ENCODE measurements around the gene RNF38.
"Not testable (repeated sequence)": the region's sequence is repeated elsewhere in the genome, so short reads cannot be mapped to it uniquely, and the experiment has no call there.

Gene RNF38

DNA sequence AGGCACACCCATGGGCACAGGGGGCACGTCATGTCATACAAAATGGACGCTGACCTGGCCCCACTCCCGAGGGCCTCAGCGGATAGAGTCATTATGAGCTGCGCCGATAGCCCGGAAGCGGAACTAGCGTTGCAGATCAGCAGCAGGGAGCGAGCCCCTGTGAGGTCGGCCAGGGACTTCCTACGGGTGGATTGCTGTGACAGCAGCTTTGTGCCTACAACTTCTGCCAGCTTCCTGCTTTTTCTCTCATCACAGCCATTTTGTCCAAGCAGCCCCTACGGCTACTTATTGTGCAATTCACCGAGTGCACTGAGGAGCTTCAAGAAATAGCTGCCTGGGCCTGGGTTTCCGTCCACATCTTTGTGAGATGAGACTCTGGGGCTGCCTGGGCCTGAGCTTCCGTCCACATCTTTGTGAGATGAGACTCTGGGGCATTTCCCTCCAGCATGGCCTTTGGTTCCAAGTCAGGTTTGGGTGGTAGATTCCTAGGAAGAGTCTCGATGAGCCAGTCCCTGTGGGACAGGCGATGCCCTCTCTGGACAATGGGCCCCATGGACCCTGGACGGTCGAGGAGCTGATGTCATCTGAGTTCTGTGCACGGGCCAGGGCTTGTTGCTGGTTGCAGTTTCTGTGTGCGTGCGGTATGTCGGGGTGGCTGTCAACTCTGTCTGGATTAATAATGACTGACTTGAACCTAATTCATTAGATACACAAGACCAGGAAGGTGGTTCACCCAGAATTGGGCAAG, 74.8 kb downstream of the RNF38 start:
- no peak for DNase-seq

GRCh38 chr9:36323926-36324325, 76.1 kb downstream of the RNF38 start:
- DNase-seq: no peak

DNA sequence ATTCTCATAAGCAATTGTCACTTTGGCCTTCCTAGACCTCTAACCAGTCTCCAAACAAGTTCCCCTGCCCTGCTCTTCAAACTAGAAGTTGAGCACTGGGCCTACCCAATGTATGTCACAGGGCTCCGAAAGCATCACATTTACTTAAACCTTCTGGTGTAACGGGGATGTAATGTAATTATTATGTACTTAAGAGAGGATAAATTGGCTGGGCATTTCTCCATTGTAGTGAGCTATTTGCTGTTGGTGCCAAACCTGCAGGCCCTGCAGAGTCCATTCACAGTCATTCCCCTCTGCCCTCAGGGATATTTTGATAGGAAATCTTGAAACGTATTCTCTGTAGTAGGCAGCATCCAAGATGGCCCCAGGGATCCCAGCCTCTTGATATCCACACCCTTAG, 77.6 kb downstream of the RNF38 start:
- no peak for DNase-seq

- not testable (repeated sequence) for DNase-seq
These were observed 78.2 kb downstream of the RNF38 start for GRCh38 chr9:36321903-36322302.

DNA sequence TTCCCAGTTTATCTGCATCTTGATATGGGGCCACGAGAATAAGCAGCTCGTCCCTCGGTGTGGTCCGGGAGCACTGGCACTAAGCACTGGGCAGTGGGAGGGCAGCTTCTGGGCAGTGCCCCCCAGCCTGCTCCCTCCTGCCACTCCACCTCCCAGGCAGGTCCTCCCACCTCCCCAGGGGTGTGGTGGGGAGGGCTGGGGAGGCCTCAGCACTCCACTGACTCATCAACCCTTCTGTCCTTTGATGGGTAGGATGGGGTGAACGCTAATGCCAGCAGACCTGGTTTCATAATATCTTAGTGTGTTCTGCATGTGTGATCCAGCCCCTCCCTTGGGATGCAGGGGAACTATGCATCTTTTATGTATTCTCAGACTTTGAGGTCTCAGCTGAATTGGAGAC, 79.6 kb downstream of the RNF38 start:
- no peak for DNase-seq

- DNase-seq: no peak
These were observed 80.3 kb downstream of the RNF38 start for GRCh38 chr9:36319806-36320205.

GRCh38 chr9:36319183-36319582, 80.9 kb downstream of the RNF38 start:
- no peak for DNase-seq

DNA sequence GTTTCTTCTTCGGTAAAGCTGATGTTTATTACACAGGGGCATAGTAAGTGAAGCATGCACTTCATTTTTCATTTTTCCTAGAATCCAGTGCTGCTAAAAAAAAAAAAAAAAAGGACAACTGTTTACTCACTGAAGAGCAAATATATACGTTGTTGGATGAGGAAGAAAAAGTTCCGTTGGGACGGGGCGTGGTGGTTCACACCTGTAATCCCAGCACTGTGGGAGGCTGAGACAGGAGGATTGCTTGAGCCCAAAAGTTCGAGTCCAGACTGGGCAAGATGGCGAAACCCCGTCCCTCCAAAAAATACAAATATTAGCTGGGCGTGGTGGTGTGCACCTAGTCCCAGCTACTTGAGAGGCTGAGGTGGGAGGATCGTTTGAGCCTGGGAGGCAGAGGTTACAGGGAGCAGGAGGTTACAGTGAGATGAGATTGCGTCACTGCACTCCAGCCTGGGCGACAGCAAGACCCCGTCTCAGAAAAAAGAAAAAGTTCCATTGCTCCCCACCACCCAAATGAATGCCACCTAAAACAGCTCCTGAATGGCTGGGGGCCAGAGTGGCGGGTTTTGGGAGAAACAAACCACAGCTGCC, 81.8 kb downstream of the RNF38 start:
- DNase-seq: no peak

- no peak for DNase-seq
These were observed 82.3 kb downstream of the RNF38 start for GRCh38 chr9:36317766-36318165.

- DNase-seq: no peak
These were observed 83.3 kb downstream of the RNF38 start for GRCh38 chr9:36316611-36317317.

GRCh38 chr9:36316049-36316448, 84.0 kb downstream of the RNF38 start:
- DNase-seq: no peak

DNA sequence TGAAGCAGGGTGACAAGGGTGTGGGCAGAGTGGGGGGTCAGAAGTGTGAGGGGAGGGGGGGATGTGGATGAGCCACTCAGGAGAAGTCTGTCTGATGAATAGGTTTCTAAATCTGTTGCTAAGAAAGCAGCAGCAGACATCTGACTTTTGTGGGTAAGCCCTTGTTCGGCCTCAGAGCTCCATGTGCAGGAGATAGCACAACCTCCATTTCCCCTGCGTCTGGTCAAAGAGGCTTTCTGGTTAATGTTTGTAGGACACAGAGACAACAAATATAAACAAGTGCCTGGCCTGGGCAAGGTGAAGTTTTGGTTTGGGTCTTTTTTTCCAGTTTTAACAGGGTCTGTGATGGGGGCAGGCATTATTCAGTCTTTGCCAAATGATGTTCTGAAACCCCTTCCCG, 84.8 kb downstream of the RNF38 start:
- DNase-seq: no peak

DNA sequence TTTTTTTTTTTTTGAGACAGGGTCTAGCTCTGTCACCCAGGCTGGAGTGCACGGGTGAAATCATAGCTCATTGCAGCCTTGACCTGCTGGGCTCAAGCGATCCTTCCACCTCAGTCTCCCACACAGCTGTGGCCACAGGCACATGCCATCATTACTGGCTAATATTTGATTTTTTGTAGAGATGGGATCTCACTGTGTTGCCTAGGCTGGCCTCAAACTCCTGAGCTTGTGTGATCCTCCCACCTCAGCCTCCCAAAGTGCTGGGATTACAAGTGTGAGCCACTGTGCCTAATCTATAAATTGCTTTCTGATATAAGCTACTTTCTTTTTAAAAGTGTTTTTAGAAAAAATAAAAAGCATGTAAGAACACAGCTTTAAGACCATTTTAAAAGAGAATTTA, 85.3 kb downstream of the RNF38 start:
- no peak for DNase-seq

- DNase-seq: no peak
These were observed 93.4 kb downstream of the RNF38 start for GRCh38 chr9:36306471-36307306.

DNA sequence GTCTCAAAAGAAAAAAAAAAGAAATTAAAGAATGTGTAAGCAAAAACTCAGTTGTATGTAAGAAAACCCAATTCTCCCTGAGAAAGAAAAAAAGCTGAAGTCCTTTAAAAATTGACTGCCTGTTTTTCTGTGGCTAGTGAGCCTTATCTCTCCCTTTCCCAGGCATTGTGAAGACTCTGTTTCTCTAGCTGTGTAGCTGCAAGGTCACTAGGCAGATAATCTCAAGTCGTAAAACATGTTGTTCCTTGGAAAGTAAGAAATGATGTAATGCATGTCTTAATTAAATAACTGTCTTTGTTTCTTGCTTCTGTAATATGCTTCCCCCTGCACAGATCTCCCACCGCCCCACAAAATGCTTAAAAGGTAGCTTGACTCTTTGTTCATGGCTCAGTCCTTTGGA, 95.7 kb downstream of the RNF38 start:
- not testable (repeated sequence) for DNase-seq

GRCh38 chr9:36301227-36301626, 98.8 kb downstream of the RNF38 start:
- DNase-seq: no peak

DNA sequence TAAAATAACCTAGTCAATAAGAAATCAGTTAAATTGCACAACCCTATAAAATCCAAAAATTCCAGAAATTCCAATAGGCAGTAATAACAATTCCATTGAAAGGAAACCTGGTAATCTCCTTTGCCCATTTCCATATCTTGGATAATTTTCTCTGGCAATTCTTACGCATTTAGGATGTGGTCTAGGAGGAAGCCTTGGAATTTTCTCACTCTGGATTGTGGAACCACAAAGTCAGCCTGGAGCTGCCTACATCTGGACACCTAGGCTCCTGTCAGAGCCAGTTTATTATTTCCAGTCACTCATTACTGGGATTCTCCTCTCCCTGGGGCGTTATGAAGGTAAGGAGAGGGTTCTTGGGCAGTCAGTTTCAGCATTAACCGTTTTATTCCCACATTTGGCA, 101.5 kb downstream of the RNF38 start:
- DNase-seq: no peak

GRCh38 chr9:36297798-36298197, 102.3 kb downstream of the RNF38 start:
- DNase-seq: no peak

DNA sequence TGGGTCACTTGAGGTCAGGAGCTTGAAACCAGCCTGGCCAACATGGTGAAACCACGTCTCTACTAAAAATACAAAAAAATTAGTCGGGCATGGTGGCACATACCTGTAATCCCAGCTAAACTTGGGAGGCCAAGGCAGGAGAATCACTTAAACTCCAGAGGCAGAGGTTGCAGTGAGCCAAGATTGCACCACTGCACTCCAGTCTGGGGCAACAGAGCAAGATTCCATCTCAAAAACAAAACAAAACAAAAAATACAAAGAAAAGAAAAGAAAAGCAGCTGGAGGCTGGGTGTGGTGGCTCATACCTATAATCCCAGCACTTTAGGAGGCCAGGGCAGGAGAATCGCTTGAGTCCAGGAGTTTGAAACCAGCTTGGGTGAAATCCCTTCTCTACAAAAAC, 105.1 kb downstream of the RNF38 start:
- DNase-seq: not testable (repeated sequence)

DNA sequence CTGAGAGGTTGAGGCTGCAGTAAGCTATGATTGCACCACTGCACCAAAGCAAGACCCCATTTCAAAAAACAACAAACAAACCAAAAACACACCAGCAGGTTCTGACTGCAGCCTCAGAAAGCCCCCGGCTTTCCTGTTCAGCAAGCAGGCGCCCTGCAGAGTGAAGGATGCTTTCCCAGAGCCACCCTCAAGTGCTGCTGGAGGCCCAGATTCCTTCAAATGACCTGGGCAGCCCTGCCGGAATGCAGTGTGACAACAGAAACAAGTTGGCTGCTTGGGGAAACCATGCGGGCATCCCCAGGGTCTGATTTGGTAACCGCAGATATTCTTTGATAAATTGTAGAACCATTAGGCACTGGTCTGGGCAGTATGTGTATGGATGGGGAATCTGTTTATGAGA, 106.2 kb downstream of the RNF38 start:
- no peak for DNase-seq

GRCh38 chr9:36293171-36293570, 106.9 kb downstream of the RNF38 start:
- DNase-seq: no peak

GRCh38 chr9:36292641-36293040, 107.4 kb downstream of the RNF38 start:
- DNase-seq: no peak

GRCh38 chr9:36290996-36291395, 109.1 kb downstream of the RNF38 start:
- DNase-seq: no peak

All from activated T-cell treated with anti-CD3 and anti-CD28 coated beads, Interleukin-2, amount 50 U/mL, for 48 hours (primary cell).